ENCODE results near the gene CASR.

Gene CASR

GRCh38 chr3:122299872-122300460 is 116.5 kb downstream of the CASR start:
- no peak overlapping the region for H3K4me3 ChIP-seq (ENCODE audit: low read depth, low read length)

- no peak overlapping the region for H3K4me3 ChIP-seq (ENCODE audit: low read depth, low read length)
These were observed 117.6 kb downstream of the CASR start for GRCh38 chr3:122301063-122301462.

- H3K4me3 ChIP-seq (ENCODE audit: low read depth, low read length), result no peak overlapping the region
These were observed 122.6 kb downstream of the CASR start for GRCh38 chr3:122305818-122306621.

GRCh38 chr3:122306622-122306953 is 123.1 kb downstream of the CASR start:
- H3K4me3 ChIP-seq (ENCODE audit: low read depth, low read length), result no peak overlapping the region

GRCh38 chr3:122307094-122307687 is 123.7 kb downstream of the CASR start:
- no peak overlapping the region for H3K4me3 ChIP-seq (ENCODE audit: low read depth, low read length)

GRCh38 chr3:122307976-122308375 is 124.5 kb downstream of the CASR start:
- no peak overlapping the region for H3K4me3 ChIP-seq (ENCODE audit: low read depth, low read length)

- H3K4me3 ChIP-seq (ENCODE audit: low read depth, low read length), result no peak overlapping the region
These were observed 126.9 kb downstream of the CASR start for GRCh38 chr3:122310361-122310760.

- no peak overlapping the region for H3K4me3 ChIP-seq (ENCODE audit: low read depth, low read length)
These were observed 129.4 kb downstream of the CASR start for GRCh38 chr3:122312826-122313225.

- H3K4me3 ChIP-seq (ENCODE audit: low read depth, low read length), result no peak overlapping the region
These were observed 129.8 kb downstream of the CASR start for GRCh38 chr3:122313281-122313680.

- no peak overlapping the region for H3K4me3 ChIP-seq (ENCODE audit: low read depth, low read length)
These were observed 130.9 kb downstream of the CASR start for GRCh38 chr3:122314228-122314876.

GRCh38 chr3:122315619-122316018 is 132.2 kb downstream of the CASR start:
- H3K4me3 ChIP-seq (ENCODE audit: low read depth, low read length), result no peak overlapping the region

GRCh38 chr3:122316368-122316767 is 132.9 kb downstream of the CASR start:
- no peak overlapping the region for H3K4me3 ChIP-seq (ENCODE audit: low read depth, low read length)

- no peak overlapping the region for H3K4me3 ChIP-seq (ENCODE audit: low read depth, low read length)
These were observed 135.2 kb downstream of the CASR start for GRCh38 chr3:122318620-122319019.

- H3K4me3 ChIP-seq (ENCODE audit: low read depth, low read length), result no peak overlapping the region
These were observed 138.9 kb downstream of the CASR start for GRCh38 chr3:122322095-122323075.

GRCh38 chr3:122324871-122325323 is 141.4 kb downstream of the CASR start, which contains the start of gene CSTA:
CSTA (plus strand) TSS chr3:122325248; CDS start chr3:122325293, 45 bp downstream.
- no peak within 1 kb of the TSS for H3K4me3 ChIP-seq (ENCODE audit: low read depth, low read length)

GRCh38 chr3:122325769-122326168 is 142.3 kb downstream of the CASR start:
- no peak overlapping the region for H3K4me3 ChIP-seq (ENCODE audit: low read depth, low read length)

- no peak overlapping the region for H3K4me3 ChIP-seq (ENCODE audit: low read depth, low read length)
These were observed 148.4 kb downstream of the CASR start for GRCh38 chr3:122331886-122332285.

- no peak overlapping the region for H3K4me3 ChIP-seq (ENCODE audit: low read depth, low read length)
These were observed 149.1 kb downstream of the CASR start for GRCh38 chr3:122332551-122332950.

All from iPS-11a (cell line).